ENCODE measurements around the gene ZNF521. TPM values are rescaled to one million over a fixed set of nuclear protein-coding genes. Genes with fewer than 3 reads are reported as not detected.
"Not testable (repeated sequence)": the region's sequence is repeated elsewhere in the genome, so short reads cannot be mapped to it uniquely, and the experiment has no call there.

ZNF521 gene
- total and polyA plus RNA-seq, 2 donors, result 13.1 to 58.3 TPM

DNA sequence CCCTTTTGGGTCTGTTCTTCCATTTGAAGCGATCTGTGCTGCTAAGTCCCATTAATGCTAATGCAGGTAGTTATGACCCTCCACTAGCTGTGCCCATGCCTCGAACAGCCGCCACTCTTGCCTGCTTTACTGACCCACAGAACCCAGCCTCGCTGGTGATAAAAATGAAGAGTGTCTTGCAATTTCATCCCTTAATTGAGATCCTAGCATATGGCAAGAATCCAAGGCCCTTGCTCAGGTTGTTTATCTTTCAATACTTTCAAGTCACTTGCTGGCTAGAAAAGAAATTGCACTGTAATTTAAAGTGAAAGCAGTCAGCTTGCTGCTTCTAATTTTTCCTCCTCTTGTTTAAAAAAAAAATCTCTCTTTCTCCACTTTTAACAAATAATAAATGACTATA is 73.6 kb downstream of the ZNF521 start:
- DNase-seq (ENCODE audit: extremely low spot score), result no peak
- 78% methylated on average over 4 of the region's 4 CpGs for WGBS
- Histone ChIP-seq H3K4me1 (ENCODE audit: insufficient read depth) (peaks cover 1% of the 10 kb centered on the region), H3K4me3 (ENCODE audit: low read depth, low read length) (no peak overlapping the region), H3K27ac (ENCODE audit: low read depth) (no peak overlapping the region), H3K36me3 (ENCODE audit: insufficient read depth) (no peaks in the 10 kb centered on the region)

DNA sequence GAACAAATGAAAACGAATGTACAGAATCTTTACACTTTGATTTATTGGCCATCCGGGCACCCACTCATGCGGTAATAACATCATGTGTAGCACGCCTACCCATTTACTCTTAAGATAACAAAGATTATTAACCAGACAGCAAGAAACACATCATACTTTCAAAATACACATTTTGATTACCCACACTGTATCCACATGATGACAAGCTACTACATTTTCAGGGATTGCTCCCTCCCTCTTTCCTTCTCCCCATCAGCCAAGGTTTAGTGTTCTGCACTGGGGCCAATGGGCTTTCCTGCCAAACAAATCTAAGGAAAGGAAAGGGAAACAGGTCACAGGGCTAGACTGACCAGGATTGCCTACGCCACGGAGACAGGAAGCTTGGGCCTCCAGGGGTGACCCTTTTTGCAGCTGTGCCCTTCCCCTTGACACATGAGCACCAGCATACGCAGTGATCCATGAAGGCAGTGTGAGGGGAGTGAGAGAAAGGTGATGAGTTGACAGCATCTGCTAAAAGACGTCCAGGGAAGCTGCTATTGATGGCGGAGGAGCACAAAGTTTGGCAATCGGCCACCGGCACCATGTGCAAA is 76.5 kb downstream of the ZNF521 start:
- Histone ChIP-seq H3K4me1 (ENCODE audit: insufficient read depth) (peaks cover 1% of the 10 kb centered on the region), H3K36me3 (ENCODE audit: insufficient read depth) (no peaks in the 10 kb centered on the region), H3K4me3 (ENCODE audit: low read depth, low read length) (no peak overlapping the region), H3K27ac (ENCODE audit: low read depth) (no peak overlapping the region)
- 72% methylated on average over 11 of the region's 11 CpGs for WGBS
- DNase-seq (ENCODE audit: extremely low spot score), result no peak

GRCh38 chr18:25274926-25275325 is 77.0 kb downstream of the ZNF521 start:
- WGBS, result 81% methylated on average over 4 of the region's 4 CpGs
- Histone ChIP-seq H3K4me3 (ENCODE audit: low read depth, low read length) (no peak overlapping the region), H3K4me1 (ENCODE audit: insufficient read depth) (peaks cover 1% of the 10 kb centered on the region), H3K27ac (ENCODE audit: low read depth) (no peak overlapping the region), H3K36me3 (ENCODE audit: insufficient read depth) (no peaks in the 10 kb centered on the region)
- no peak for DNase-seq (ENCODE audit: extremely low spot score)

GRCh38 chr18:25266931-25267527 is 84.9 kb downstream of the ZNF521 start:
- not testable (repeated sequence) for H3K4me1 ChIP-seq (ENCODE audit: insufficient read depth); H3K4me3 ChIP-seq (ENCODE audit: low read depth, low read length); H3K36me3 ChIP-seq (ENCODE audit: insufficient read depth); H3K27ac ChIP-seq (ENCODE audit: low read depth); DNase-seq (ENCODE audit: extremely low spot score)
- WGBS, result 81% methylated on average over 12 of the region's 12 CpGs

DNA sequence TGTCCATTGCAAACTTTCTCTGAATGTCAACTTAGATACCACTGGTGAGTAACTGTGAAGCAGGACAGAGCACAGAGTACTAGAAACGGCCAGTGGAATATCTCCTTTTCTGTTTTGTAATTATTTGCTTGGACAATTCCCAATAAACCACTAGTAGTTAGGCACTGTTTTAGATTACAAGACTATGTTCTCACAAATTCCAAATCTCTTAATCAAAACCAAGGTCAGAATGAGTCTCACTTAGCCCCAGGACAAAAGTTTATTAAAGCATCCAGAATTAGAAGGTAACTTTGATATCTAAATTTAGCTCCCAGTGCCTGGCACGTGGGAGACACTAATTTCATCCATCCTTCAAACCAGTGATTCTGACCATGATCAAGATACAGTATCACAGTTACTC is 89.0 kb downstream of the ZNF521 start:
- no peak overlapping the region for H3K4me3 ChIP-seq (ENCODE audit: low read depth, low read length)
- no peak overlapping the region for H3K27ac ChIP-seq (ENCODE audit: low read depth)
- no peaks in the 10 kb centered on the region for H3K4me1 ChIP-seq (ENCODE audit: insufficient read depth)
- no peaks in the 10 kb centered on the region for H3K36me3 ChIP-seq (ENCODE audit: insufficient read depth)
- DNase-seq (ENCODE audit: extremely low spot score), result no peak
- WGBS, result 56% methylated on average over 2 of the region's 2 CpGs

DNA sequence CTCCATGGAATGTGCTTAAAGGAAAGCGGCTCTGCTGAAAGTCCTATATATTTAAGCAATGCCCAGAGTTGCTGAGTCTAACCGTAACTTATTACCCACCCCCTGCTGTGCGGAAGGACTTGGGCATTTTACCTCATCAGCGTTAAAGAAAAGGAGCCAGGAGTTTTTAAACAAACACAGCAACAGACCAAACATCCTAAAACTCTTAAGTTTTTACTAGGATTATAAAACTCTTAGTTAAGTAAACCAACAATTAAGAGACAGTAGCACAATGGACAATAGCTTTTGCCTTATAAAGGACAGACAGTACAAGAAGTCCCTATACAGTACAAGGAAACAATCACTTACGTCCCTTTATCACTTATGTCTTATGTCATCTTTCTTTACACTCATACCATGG is 90.2 kb downstream of the ZNF521 start:
- WGBS, result 78% methylated on average over 5 of the region's 5 CpGs
- Histone ChIP-seq H3K27ac (ENCODE audit: low read depth) (no peak overlapping the region), H3K4me1 (ENCODE audit: insufficient read depth) (no peaks in the 10 kb centered on the region), H3K36me3 (ENCODE audit: insufficient read depth) (no peaks in the 10 kb centered on the region), H3K4me3 (ENCODE audit: low read depth, low read length) (no peak overlapping the region)
- no peak for DNase-seq (ENCODE audit: extremely low spot score)

DNA sequence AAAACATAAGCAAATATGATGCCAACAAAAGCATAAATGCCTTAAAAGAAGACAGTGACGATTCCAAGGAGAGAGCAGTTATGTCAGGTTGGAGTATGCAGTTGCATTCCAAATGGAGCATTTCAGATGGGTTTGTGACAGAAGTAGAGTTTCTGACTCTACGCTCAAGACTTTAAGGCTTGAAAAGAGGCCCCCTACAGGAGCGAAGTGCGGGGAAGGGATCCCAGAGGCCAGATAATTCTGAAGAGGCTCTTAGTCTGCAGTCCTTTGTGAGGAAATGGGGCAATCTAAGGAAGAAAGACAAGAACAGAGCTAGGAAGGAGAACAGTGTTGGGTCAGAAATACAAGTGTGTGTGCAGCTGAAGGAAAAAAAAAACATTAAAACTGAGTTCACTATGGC is 95.5 kb downstream of the ZNF521 start:
- Histone ChIP-seq H3K27ac (ENCODE audit: low read depth) (no peak overlapping the region), H3K4me1 (ENCODE audit: insufficient read depth) (no peaks in the 10 kb centered on the region), H3K36me3 (ENCODE audit: insufficient read depth) (no peaks in the 10 kb centered on the region), H3K4me3 (ENCODE audit: low read depth, low read length) (no peak overlapping the region)
- WGBS, result 90% methylated on average over 4 of the region's 4 CpGs
- no peak for DNase-seq (ENCODE audit: extremely low spot score)

GRCh38 chr18:25253779-25254178 is 98.2 kb downstream of the ZNF521 start:
- H3K4me1 ChIP-seq (ENCODE audit: insufficient read depth), result no peaks in the 10 kb centered on the region
- no peaks in the 10 kb centered on the region for H3K36me3 ChIP-seq (ENCODE audit: insufficient read depth)
- no peak for DNase-seq (ENCODE audit: extremely low spot score)
- H3K4me3 ChIP-seq (ENCODE audit: low read depth, low read length), result no peak overlapping the region
- 88% methylated on average over 1 of the region's 1 CpG for WGBS
- H3K27ac ChIP-seq (ENCODE audit: low read depth), result no peak overlapping the region

GRCh38 chr18:25253136-25253535 is 98.8 kb downstream of the ZNF521 start:
- no peak overlapping the region for H3K4me3 ChIP-seq (ENCODE audit: low read depth, low read length)
- 74% methylated on average over 1 of the region's 1 CpG for WGBS
- H3K27ac ChIP-seq (ENCODE audit: low read depth), result no peak overlapping the region
- H3K4me1 ChIP-seq (ENCODE audit: insufficient read depth), result no peaks in the 10 kb centered on the region
- no peaks in the 10 kb centered on the region for H3K36me3 ChIP-seq (ENCODE audit: insufficient read depth)
- DNase-seq (ENCODE audit: extremely low spot score), result no peak

DNA sequence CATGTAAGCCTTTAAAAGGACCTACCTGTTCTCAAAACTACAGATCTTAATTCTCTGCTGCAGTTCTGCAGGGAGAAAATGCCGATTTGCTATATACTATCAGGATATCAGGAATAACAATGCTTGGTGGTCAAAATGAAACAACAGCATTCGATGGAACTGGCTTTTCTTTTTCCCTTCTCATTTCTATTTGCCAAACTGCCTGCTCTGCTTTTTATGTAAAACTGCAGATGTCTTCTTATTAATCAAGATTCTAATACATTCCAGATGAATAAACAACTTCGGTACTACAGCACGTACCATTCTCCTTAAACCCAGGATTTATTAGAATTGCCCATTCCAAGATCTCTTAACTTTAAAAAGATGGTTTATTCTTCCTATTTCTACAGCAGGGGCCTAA is 100.9 kb downstream of the ZNF521 start:
- Histone ChIP-seq H3K4me3 (ENCODE audit: low read depth, low read length) (no peak overlapping the region), H3K27ac (ENCODE audit: low read depth) (no peak overlapping the region), H3K4me1 (ENCODE audit: insufficient read depth) (no peaks in the 10 kb centered on the region), H3K36me3 (ENCODE audit: insufficient read depth) (no peaks in the 10 kb centered on the region)
- 69% methylated on average over 4 of the region's 4 CpGs for WGBS
- DNase-seq (ENCODE audit: extremely low spot score), result no peak

DNA sequence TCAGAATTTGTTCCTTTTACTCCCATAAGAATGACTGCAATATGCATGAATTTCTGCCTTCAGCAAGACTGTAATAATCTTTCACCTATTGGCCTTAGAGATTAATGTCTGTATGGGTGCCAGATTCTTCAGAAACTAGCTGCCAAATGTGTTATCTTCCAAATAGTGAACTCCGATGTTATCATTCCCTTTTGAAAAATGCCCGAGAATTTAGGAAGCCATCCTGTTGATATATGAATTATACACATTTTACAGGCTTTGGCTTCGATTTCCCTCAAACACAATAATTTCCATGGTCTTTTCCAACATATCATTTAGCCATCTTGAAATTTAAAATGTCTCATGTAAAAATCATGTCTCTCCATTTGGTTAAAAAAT is 101.5 kb downstream of the ZNF521 start:
- no peak overlapping the region for H3K4me3 ChIP-seq (ENCODE audit: low read depth, low read length)
- H3K36me3 ChIP-seq (ENCODE audit: insufficient read depth), result no peaks in the 10 kb centered on the region
- 36% methylated on average over 3 of the region's 3 CpGs for WGBS
- no peak for DNase-seq (ENCODE audit: extremely low spot score)
- no peaks in the 10 kb centered on the region for H3K4me1 ChIP-seq (ENCODE audit: insufficient read depth)
- H3K27ac ChIP-seq (ENCODE audit: low read depth), result no peak overlapping the region

GRCh38 chr18:25248755-25249154 is 103.2 kb downstream of the ZNF521 start:
- Histone ChIP-seq H3K36me3 (ENCODE audit: insufficient read depth) (no peaks in the 10 kb centered on the region), H3K4me3 (ENCODE audit: low read depth, low read length) (no peak overlapping the region), H3K27ac (ENCODE audit: low read depth) (no peak overlapping the region), H3K4me1 (ENCODE audit: insufficient read depth) (no peaks in the 10 kb centered on the region)
- WGBS, result 89% methylated on average over 2 of the region's 2 CpGs
- no peak for DNase-seq (ENCODE audit: extremely low spot score)

DNA sequence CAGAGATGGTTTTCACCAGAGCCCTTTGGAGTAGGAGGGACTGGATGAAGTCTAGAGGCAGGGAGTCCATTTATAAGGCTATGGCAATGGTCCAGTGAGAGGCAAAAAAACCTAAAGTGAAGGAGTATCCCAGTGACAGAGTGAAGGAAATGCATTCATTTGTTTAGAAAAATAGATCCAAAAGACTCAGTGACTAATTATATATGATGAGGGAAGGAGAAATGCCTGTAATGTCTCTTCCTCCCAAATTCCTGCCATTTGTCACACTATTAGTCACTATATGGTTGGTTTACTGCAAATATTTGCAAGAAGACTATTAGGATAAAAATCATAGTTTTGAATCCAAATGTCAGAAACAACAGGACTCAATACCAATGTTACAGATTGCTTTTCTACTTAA is 104.2 kb downstream of the ZNF521 start:
- H3K36me3 ChIP-seq (ENCODE audit: insufficient read depth), result no peaks in the 10 kb centered on the region
- no peak overlapping the region for H3K27ac ChIP-seq (ENCODE audit: low read depth)
- no peak for DNase-seq (ENCODE audit: extremely low spot score)
- H3K4me3 ChIP-seq (ENCODE audit: low read depth, low read length), result no peak overlapping the region
- no peaks in the 10 kb centered on the region for H3K4me1 ChIP-seq (ENCODE audit: insufficient read depth)

DNA sequence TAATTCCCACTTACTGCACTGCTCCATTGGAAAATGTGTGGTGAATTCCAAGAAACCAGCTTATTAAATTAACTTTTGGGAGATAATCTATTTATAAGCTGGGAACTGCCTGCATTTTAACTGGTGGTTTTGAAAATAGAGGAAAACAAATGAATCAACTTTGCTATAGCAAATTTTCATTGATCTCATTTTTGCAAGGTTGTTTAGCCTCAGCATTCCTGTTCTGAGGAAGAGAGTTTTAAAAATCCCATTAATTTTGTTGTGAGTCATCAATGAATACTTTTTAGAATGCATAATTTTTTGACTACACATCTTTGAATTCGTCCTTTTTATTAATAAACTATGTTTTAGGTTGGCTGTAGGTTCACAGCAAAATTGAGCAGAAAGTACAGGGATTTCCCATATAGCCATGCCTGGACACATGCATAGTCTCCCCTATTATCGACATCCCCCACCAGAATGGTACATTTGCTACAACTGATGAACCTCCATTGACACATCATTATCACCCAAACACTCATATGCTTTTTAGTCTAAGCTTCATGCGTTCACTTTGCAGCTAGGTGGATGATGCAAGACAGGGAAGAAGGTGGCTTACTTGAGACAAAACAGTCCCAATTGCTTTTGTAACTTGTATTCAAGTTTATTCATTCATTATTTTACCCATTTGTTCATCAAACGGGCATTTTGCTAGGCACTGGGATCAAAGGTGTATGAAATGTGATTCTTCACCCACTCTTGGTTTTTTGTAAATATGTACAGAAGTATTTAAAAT is 106.9 kb downstream of the ZNF521 start:
- H3K4me3 ChIP-seq (ENCODE audit: low read depth, low read length), result no peak overlapping the region
- H3K4me1 ChIP-seq (ENCODE audit: insufficient read depth), result no peaks in the 10 kb centered on the region
- DNase-seq (ENCODE audit: extremely low spot score), result no peak
- no peaks in the 10 kb centered on the region for H3K36me3 ChIP-seq (ENCODE audit: insufficient read depth)
- 92% methylated on average over 4 of the region's 4 CpGs for WGBS
- peak overlapping the region; percentile 23 for H3K27ac ChIP-seq (ENCODE audit: low read depth)
